Suppressor macrophage (primary cell): ENCODE measurements around the gene PNPLA2.

Source experiments
- DNase-seq, 4 experiments: peaks; one replicate each; pipeline ENCODE4 v3.0.0-alpha.2; 2020 to 2022

The PNPLA2 gene

GRCh38 chr11:786235-787083 lies 32.3 kb upstream of the PNPLA2 start:
- no peak for DNase-seq

- no peak for DNase-seq
These were observed 31.5 kb upstream of the PNPLA2 start for GRCh38 chr11:787084-787675.

DNA sequence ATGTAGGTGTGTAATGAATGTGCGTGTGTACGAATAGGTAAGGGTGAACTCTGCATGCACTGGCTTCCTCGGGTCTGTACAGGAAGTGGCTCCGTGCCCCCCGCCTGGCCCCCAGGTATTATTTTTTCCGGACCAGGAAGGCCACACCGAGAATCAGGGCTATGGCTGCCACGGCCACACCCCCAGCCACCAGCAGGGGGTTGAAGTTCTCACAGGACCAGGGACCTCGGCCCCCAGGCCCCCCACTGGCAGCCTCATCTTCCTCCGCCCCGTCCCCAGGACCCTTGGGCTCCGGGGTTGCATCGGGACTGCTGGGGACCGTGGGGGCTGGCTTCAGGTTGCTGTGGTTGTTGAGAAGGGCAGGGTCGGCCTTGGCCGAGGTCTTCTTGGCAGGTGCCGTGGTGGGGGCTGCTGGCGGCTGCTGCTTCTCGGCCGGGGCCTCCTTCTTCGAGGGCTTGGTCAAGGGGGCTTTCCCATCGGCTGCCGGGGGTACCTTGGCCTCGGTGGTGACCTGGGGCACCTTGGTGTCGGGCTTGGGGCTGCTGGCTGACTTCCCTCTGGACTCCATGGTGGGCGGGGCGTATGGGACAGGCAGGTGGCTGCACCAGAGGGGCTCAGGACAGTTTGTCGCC lies 30.6 kb upstream of the PNPLA2 start:
- DNase-seq, result no peak

GRCh38 chr11:788953-789940 lies 29.5 kb upstream of the PNPLA2 start:
- no peak for DNase-seq

- peak in 3 of 4 experiments; percentile 19 to 50 (median 44) for DNase-seq
These were observed 28.8 kb upstream of the PNPLA2 start, which contains the start of gene CEND1 for GRCh38 chr11:789943-790342. TSS of gene CEND1 (minus strand) at chr11:790090. CDS start at chr11:788576, 1,514 bp downstream.

DNA sequence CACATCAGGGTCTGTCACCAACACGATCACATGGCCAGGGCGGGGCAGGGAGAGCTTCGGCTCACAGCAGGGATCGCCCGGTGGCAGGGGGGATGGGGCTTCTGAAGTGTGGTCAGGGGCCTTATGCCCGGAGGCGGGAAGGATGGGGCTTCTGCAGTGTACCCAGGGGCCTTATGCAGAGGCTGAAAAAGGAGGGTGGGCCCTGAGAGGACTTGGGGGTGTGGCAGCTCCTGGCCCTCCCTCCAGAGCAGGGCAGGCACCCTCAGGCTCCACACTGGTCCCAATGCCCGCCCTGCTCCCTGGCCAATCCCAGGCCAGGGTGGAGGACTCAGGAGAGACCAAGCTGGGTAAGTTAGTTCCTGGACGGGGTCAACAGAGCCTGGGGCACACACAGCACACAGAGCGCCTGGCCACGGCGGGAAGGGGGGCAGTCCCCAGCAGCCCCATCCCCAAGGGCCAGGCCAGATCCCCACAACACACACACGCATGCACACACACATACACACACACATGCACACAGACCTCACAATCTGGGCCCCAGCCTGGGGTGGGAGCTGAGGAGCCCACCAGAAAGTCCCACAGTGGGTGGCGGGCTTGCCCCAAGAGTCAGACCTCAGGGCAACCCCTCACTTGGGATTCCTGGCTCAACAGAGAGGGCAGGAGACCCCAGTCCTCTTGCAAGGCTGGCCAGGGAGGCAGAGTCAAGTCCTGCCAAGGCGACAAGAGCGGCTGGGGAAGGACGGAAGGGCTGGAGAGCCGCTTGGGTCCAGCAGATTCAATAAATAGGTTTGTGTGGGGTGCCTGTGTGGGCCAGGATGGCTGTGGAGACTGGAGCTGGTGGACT lies 27.8 kb upstream of the PNPLA2 start:
- DNase-seq, result no peak

GRCh38 chr11:791658-792534 lies 26.8 kb upstream of the PNPLA2 start:
- DNase-seq, result no peak

DNA sequence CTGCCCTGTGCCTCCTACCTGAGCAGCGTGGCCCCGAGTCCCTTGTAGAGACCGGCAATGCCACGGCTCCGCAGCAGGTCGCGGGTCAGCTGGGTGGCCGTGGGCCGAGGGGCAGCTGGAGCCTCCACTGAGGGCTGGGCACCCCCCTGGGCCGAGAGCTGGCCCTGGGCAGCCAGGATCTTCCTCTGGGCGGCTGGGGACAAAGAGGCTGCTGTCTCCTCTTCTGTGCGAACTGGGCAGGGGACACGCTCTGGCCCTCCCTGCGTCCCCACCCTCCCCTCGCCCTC lies 26.2 kb upstream of the PNPLA2 start:
- DNase-seq, result no peak

GRCh38 chr11:792873-793272 lies 25.8 kb upstream of the PNPLA2 start:
- no peak for DNase-seq

GRCh38 chr11:793556-793955 lies 25.2 kb upstream of the PNPLA2 start:
- no peak for DNase-seq

GRCh38 chr11:794013-794765 lies 24.5 kb upstream of the PNPLA2 start:
- no peak for DNase-seq

- no peak for DNase-seq
These were observed 23.7 kb upstream of the PNPLA2 start for GRCh38 chr11:794766-795633.

DNA sequence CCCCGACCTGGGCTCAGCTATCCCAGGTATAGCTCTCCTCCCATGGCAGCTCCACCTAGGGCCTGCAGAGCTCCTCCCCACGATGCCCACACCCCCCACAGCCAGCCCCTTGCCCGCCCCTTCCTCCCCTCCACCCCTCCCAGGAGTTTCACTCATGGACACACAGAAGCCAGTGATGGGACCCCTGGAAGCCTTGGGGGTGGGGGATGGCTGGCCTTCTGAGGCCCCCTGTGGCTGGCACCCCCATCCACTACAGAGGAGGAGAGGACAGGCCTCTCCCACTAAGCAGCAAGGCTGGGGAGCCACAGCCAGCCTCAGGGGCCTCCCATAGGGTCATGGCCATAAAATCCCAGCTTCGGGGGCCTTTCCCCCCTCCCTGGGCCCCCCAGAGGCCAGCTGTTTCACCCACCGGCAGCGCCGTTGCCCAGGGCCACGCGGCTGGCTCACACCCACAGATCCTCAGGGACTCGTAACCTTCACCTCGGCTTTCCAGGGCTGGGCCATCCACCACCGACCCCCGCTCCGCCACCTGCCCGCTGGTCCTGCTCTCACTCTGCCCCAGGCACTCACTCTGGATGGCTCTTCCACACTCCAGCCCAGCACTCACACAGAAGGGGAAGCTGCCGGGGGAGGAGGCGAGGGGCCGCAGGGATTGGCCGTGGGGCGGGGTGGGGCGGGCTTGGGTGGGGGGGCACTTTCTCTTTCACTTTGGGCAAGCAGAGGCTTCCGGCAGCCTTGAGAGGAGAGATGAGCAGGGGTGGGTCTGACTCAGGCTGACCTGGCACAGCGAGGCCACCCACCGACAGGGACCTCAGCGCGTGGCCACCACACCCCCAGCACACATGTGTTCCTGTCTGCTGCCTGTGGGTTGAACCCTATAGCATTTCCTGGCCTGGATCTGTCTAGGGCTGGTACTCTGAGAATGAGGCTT lies 22.8 kb upstream of the PNPLA2 start:
- peak; percentile 85 to 93 (median 92) for DNase-seq

DNA sequence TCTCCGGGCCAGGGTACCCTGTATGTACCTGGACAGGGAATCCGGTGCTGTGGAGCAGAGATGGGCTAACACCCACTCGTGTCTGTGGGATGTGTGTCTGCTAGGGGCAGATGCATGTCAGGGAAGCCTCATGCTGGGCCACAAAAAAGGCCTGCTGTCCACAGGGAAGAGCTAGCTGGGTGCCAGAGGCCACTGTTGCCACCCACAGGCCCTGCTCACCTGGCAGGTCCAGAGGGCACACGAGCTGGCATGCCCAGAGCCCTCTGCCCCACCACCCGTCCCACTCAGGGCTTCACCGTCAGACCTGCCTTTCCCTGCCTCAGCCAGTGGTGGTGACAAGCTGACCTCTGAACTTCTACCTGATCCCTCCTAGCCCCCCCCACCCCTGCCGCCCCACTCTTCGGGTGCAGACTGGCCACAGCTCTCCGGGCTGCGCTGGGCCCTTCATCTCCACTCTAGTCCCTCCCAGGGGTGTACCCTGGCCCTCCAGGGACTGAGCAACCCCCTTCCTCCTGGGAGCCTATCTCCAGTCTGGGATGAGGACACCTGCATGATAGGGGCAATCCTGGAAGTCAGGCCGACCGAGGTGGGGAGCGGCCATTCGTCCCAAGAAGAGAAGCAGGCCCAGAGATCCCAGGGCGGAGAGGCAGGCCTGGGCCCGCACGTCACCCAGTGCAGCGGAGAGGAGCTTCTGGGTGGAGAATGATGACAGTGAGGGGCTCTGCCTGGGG lies 22.0 kb upstream of the PNPLA2 start:
- no peak for DNase-seq

DNA sequence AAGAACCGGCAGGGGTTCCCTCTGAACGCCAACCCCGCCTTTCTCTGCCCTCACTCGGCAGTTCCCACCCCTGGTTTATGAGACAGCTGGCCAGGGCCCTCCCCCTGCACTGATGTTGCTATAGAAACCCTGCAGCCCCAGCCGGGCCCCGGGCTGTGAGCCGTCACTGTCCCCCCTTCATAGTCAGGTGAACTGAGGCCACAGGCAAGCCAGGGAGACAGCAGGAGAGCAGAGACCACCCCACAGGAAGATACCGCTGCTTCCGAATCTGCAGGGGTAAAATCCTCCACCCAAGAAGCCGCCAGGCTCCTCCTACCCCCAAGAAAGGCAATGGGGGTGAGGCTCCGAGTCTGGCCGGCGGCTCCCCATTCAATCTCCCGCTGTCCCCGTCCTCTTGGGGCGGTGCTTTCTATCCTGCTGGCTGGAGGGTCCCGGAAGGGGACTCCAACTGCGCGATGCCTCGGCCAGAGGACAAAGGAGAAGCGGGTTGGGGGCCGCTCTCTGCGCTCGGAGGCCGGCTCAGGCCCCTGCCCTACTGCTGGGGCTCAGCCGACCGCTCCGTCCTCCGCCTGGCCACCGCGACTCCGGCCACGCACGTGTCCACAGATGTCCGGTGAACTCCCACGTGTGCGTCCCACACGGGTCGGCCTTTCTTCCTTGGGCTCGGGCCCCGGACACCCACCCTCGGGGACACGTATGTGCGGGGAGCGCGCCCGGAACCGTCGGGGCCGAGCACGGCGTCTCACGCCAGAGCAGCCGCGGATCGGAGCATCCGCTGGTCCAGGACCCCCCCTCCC lies 21.2 kb upstream of the PNPLA2 start:
- peak; percentile 63 to 85 (median 74) for DNase-seq

GRCh38 chr11:798093-798713 lies 20.5 kb upstream of the PNPLA2 start, which contains the start of gene SLC25A22:
TSS of gene SLC25A22 (minus strand) at chr11:798281. CDS start at chr11:795006, 3,275 bp downstream.
- peak; percentile 85 to 96 (median 90) for DNase-seq
